Coronary artery (tissue), 2 donors: ENCODE data around the gene CD2AP.
"Not testable (repeated sequence)": the region's sequence is repeated elsewhere in the genome, so short reads cannot be mapped to it uniquely, and the experiment has no call there.

Experiments used
- DNase-seq: peaks from one replicate; pipeline ENCODE4 v3.0.0-alpha.2; 2017; ENCODE audit warnings: low spot score
- H3K27ac ChIP-seq, 2 donors: fragments of 200-600 bp; sonication (generic); one replicate each; pipeline ENCODE4 v1.5.1; 2016 to 2019
- H3K4me3 ChIP-seq: fragments of 200-600 bp; sonication (generic); 2 replicates; pipeline ENCODE4 v1.5.1; 2016; ENCODE audit warnings: mild to moderate bottlenecking, moderate library complexity
- TF ChIP-seq, protein P1 (sequence below): fragments of 200-600 bp; sonication (generic); IDR thresholded peaks from one replicate; pipeline ENCODE4 v1.5.1; 2019; ENCODE audit warnings: antibody characterized with exemption

CD2AP gene

DNA sequence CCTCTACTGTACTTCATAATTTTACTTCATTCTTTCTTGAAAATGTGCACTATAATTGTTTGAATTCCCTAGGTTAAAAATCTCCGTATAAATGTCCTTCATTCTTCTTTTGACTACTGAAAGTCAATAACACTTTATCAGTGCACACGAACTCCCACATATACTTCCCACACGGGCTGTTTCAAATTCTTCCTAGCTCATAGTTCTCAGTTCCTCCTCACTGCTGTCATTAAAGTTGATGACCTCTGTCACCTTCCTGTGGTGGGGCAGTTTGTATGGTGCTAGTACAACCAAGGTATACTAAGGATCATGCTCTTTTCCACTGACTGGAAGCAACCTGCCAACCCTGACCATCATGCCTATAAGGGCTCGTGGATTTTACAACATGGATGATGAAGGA is 40.0 kb upstream of the CD2AP start:
- no peak overlapping the region for H3K4me3 ChIP-seq
- TF ChIP-seq, protein P1, sequence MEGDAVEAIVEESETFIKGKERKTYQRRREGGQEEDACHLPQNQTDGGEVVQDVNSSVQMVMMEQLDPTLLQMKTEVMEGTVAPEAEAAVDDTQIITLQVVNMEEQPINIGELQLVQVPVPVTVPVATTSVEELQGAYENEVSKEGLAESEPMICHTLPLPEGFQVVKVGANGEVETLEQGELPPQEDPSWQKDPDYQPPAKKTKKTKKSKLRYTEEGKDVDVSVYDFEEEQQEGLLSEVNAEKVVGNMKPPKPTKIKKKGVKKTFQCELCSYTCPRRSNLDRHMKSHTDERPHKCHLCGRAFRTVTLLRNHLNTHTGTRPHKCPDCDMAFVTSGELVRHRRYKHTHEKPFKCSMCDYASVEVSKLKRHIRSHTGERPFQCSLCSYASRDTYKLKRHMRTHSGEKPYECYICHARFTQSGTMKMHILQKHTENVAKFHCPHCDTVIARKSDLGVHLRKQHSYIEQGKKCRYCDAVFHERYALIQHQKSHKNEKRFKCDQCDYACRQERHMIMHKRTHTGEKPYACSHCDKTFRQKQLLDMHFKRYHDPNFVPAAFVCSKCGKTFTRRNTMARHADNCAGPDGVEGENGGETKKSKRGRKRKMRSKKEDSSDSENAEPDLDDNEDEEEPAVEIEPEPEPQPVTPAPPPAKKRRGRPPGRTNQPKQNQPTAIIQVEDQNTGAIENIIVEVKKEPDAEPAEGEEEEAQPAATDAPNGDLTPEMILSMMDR, result no peak
- no peak for DNase-seq
- H3K27ac ChIP-seq, result no peak overlapping the region

GRCh38 chr6:47438481-47439347 is 38.9 kb upstream of the CD2AP start:
- DNase-seq, result no peak
- H3K27ac ChIP-seq, result no peak overlapping the region

DNA sequence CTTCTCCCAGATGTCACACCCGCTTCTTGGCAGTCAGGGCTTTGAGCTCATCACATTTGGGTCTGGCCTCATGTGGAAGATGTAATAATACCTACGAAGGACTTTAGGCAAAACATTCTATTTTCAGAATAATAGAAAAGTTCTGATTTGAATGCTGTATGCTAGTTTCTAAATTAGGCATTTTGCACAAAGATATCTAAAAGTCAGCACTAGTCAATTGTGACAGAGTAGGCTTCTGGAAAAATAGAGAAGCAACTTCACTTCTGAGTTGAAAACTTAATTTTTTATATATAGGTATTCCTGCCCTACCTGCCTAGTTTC is 38.3 kb upstream of the CD2AP start:
- Histone ChIP-seq H3K27ac (no peak overlapping the region), H3K4me3 (no peak overlapping the region)
- TF ChIP-seq, protein P1, result no peak
- no peak for DNase-seq

More at GRCh38 chr6:47438481-47439347, 38.9 kb upstream of the CD2AP start:
- TF ChIP-seq, protein P1, result no peak
- H3K4me3 ChIP-seq, result no peak overlapping the region

DNA sequence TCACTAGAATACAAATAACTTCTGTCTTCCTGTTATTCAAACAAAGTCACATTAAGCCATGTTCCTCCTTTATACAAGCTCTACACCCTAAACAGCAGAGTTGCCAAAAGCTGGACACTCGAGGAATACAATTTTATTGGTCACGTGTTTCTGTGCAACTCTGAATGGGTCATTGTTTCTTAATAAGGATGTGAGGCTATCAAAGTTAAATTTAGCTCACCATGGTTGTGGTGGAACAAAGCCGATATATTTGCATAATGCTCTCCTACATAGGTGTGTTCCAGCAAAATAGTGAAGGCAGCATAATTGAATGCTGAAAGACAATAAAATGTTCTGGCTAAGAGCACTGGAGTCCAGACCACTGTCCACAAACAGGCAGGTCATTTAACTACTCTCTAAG is 36.9 kb upstream of the CD2AP start:
- DNase-seq, result no peak
- Histone ChIP-seq H3K27ac (no peak overlapping the region), H3K4me3 (no peak overlapping the region)
- TF ChIP-seq, protein P1, result no peak

DNA sequence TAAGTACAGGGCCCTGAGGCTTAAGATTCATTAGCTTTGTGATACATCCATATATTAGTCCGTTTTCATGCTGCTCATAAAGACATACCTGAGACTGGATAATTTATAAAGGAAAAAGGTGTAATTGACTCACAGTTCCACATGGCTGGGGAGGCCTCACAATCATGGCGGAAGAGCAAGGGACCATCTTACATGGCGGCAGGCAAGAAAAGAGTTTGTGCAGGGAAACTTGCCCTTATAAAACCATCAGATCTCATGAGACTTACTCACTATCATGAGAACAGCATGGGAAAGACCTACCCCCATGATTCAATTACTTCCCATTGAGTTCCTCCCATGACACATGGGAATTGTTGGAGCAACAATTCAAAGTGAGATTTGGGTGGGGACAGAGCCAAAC is 32.6 kb upstream of the CD2AP start:
- not testable (repeated sequence) for H3K27ac ChIP-seq, H3K4me3 ChIP-seq, DNase-seq

DNA sequence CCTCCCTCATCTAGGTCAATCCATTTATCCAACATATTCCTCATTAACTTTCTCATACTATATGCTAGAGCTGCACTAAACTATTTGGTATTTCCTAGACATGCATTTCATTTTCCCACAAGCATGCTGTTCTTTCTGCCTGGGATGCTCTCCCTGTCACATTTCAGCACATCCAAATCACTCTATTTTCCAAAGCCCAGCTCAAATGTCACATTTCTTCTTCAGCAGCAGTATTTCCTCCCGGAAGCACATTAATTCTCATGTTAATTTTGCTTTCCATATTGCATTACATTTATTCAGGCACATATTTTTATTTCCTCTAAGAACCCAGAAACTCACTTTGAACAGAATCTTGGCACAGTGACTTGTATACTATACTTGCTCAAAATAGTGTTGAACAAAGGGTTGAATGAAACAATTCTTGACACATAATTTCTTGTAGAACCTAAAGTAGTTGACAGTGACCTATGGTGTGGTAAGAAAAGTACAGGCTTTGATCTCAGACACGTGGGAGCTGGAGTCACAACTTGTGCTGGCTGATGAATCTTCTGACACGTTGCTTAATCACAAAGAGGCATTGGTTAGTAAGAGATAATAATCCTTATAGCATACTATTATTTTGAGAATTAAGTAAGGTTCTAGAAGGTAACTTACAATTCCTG is 30.8 kb upstream of the CD2AP start:
- no peak for DNase-seq
- TF ChIP-seq, protein P1, result no peak
- Histone ChIP-seq H3K27ac (no peak overlapping the region), H3K4me3 (no peak overlapping the region)

GRCh38 chr6:47447722-47448121 is 29.9 kb upstream of the CD2AP start:
- TF ChIP-seq, protein P1, result no peak
- DNase-seq, result no peak
- no peak overlapping the region for H3K27ac ChIP-seq
- no peak overlapping the region for H3K4me3 ChIP-seq
